Astrocyte (in vitro differentiated cells and primary cell): ENCODE measurements around the gene CHRNA5. TPM values are rescaled to one million over a fixed set of nuclear protein-coding genes. Genes with fewer than 3 reads are reported as not detected.

Source experiments
- DNase-seq: peaks from one replicate; pipeline ENCODE4 v3.0.0-alpha.2; 2010; ENCODE audit warnings: low read depth
- FAIRE-seq: peaks from 2 replicates; lab custom pipeline; 2011; peaks lifted over from hg19 to GRCh38; lab: Jason Lieb, UNC
- H2AFZ ChIP-seq: 2 replicates; pipeline ENCODE4 v1.6.0; 2012; ENCODE audit warnings: low read depth, low read length, inconsistent platforms
- H3K27ac ChIP-seq: 2 replicates; pipeline ENCODE4 v1.5.1; 2011; ENCODE audit warnings: low read depth, low read length, inconsistent platforms
- H3K27me3 ChIP-seq: 2 replicates; pipeline ENCODE4 v1.6.0; 2011; ENCODE audit warnings: low read length, inconsistent platforms; ENCODE audit not compliant: insufficient read depth
- H3K36me3 ChIP-seq: 2 replicates; pipeline ENCODE4 v1.5.1; 2011; ENCODE audit warnings: low read length, inconsistent platforms; ENCODE audit not compliant: insufficient read depth
- H3K4me1 ChIP-seq: 2 replicates; pipeline ENCODE4 v1.5.1; 2011; ENCODE audit warnings: low read length, inconsistent platforms; ENCODE audit not compliant: insufficient read depth
- H3K4me2 ChIP-seq: 2 replicates; pipeline ENCODE4 v1.6.0; 2012; ENCODE audit warnings: low read length, inconsistent platforms
- H3K4me3 ChIP-seq: 2 replicates; pipeline ENCODE4 v1.5.1; 2011; ENCODE audit warnings: low read depth, mild to moderate bottlenecking, low read length, inconsistent platforms; ENCODE audit not compliant: insufficient read depth
- H3K79me2 ChIP-seq: 2 replicates; pipeline ENCODE4 v1.6.0; 2012; ENCODE audit warnings: mild to moderate bottlenecking, low read length, inconsistent platforms; ENCODE audit not compliant: insufficient read depth
- H3K9ac ChIP-seq: 2 replicates; pipeline ENCODE4 v1.6.0; 2012; ENCODE audit warnings: mild to moderate bottlenecking, low read length, inconsistent platforms
- H3K9me3 ChIP-seq: 2 replicates; pipeline ENCODE4 v1.5.1; 2012; ENCODE audit warnings: low read depth, mild to moderate bottlenecking, low read length, inconsistent platforms; ENCODE audit not compliant: insufficient read depth
- H4K20me1 ChIP-seq: 2 replicates; pipeline ENCODE4 v1.6.0; 2012; ENCODE audit warnings: low read length, inconsistent platforms; ENCODE audit not compliant: insufficient read depth
- H3K27ac Mint-ChIP-seq: one replicate; pipeline ENCODE4 v1.8.0; 2021; ENCODE audit warnings: mild to moderate bottlenecking, mixed read lengths; ENCODE audit not compliant: unreplicated experiment
- H3K27me3 Mint-ChIP-seq: one replicate; pipeline ENCODE4 v1.8.0; 2021; ENCODE audit warnings: low read depth, mixed read lengths; ENCODE audit not compliant: unreplicated experiment
- H3K36me3 Mint-ChIP-seq: one replicate; pipeline ENCODE4 v1.8.0; 2021; ENCODE audit warnings: low read depth, mixed read lengths; ENCODE audit not compliant: unreplicated experiment
- H3K4me1 Mint-ChIP-seq: one replicate; pipeline ENCODE4 v1.8.0; 2021; ENCODE audit warnings: low read depth, mixed read lengths; ENCODE audit not compliant: unreplicated experiment
- H3K4me3 Mint-ChIP-seq: one replicate; pipeline ENCODE4 v1.8.0; 2021; ENCODE audit warnings: mild to moderate bottlenecking, moderate library complexity, mixed read lengths; ENCODE audit not compliant: unreplicated experiment
- H3K9me3 Mint-ChIP-seq: one replicate; pipeline ENCODE4 v1.8.0; 2021; ENCODE audit warnings: mild to moderate bottlenecking, mixed read lengths; ENCODE audit not compliant: unreplicated experiment
- CTCF ChIP-seq: IDR thresholded peaks from 2 replicates; pipeline ENCODE4 v1.5.1; 2011; ENCODE audit warnings: low read depth, mild to moderate bottlenecking, inconsistent platforms, low read length, moderate library complexity; ENCODE audit not compliant: insufficient read depth
- EZH2 ChIP-seq: IDR thresholded peaks from 2 replicates; pipeline ENCODE4 v1.6.1; 2012; ENCODE audit warnings: mild to moderate bottlenecking, low read length, inconsistent platforms; ENCODE audit not compliant: insufficient read depth
- total RNA-seq: library from RNA; stranded (reverse); gene quantifications from 2 replicates; pipeline ENCODE4 v1.2.1, GENCODE V29; 2021

CHRNA5 gene
- total RNA-seq, 1 donor from 2014 or later: 2.5 TPM

- FAIRE-seq (no peak), DNase-seq (no peak)
- Mint-ChIP-seq H3K27me3 (peaks cover 78% of the 10 kb centered on the region), H3K4me1 (no peaks in the 10 kb centered on the region), H3K36me3 (peaks cover 3% of the 10 kb centered on the region), H3K27ac (no peak overlapping the region), H3K9me3 (peaks cover 6% of the 10 kb centered on the region), H3K4me3 (no peak overlapping the region)
- Histone ChIP-seq H3K4me3 (no peak overlapping the region), H3K9me3 (no peaks in the 10 kb centered on the region), H2AFZ (no peak overlapping the region), H3K9ac (no peak overlapping the region), H3K4me2 (no peak overlapping the region), H3K4me1 (no peaks in the 10 kb centered on the region), H4K20me1 (no peaks in the 10 kb centered on the region), H3K36me3 (no peaks in the 10 kb centered on the region), H3K27me3 (peaks cover 58% of the 10 kb centered on the region), H3K27ac (no peak overlapping the region), H3K79me2 (no peaks in the 10 kb centered on the region)
- TF ChIP-seq EZH2: no peak
- no peak for TF ChIP-seq CTCF
These were observed 59.6 kb downstream of the CHRNA5 start for GRCh38 chr15:78624651-78625590.

DNA sequence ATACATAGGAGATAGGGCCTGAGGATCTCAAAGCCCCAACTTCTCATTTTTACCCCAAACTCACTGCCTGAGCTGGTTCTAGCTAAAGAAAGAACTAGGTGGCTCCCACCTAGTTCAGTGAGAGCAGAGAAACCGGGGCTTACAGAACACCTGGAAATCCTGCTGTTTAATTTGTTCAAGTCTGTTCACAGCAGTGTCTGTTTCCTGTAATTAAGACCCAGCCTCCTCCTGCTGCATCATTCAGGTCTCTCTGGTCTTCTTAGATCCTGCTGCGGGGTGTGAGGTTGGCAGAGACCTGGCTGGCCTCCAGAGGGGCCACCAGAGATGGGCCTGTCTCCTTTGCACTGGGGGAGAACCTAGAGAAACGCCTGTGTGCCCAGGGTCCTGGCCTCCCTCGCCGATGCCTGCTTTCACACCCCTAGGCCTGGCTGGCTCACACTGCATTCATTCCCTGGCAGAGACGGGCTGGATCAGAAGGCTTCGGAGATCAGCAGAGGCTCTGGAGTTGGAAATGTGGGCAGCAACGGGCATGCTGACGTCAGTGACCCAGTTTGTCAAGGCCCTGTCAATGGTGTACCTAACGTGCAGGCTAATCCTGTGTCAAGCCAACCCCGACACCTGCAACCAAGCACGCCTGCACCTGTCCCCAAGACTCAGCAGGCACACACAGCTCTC lies 60.4 kb downstream of the CHRNA5 start:
- Histone ChIP-seq H3K4me2 (no peak overlapping the region), H3K27me3 (peaks cover 53% of the 10 kb centered on the region), H3K27ac (no peak overlapping the region), H2AFZ (no peak overlapping the region), H3K4me3 (no peak overlapping the region), H3K79me2 (no peaks in the 10 kb centered on the region), H3K4me1 (no peaks in the 10 kb centered on the region), H3K36me3 (no peaks in the 10 kb centered on the region), H3K9ac (no peak overlapping the region), H4K20me1 (no peaks in the 10 kb centered on the region), H3K9me3 (no peaks in the 10 kb centered on the region)
- Mint-ChIP-seq H3K4me3 (no peak overlapping the region), H3K4me1 (no peaks in the 10 kb centered on the region), H3K27ac (no peak overlapping the region), H3K36me3 (peaks cover 3% of the 10 kb centered on the region), H3K9me3 (peaks cover 6% of the 10 kb centered on the region), H3K27me3 (peaks cover 78% of the 10 kb centered on the region)
- no peak for DNase-seq
- TF ChIP-seq CTCF (no peak), EZH2 (no peak)
- FAIRE-seq: no peak
